Smooth muscle cell (in vitro differentiated cells): ENCODE results near the gene PID1. TPM values are rescaled to one million over a fixed set of nuclear protein-coding genes. Genes with fewer than 3 reads are reported as not detected.

Experiments used
- DNase-seq: peaks from one replicate; lab custom pipeline; 2025; ENCODE audit not compliant: unreplicated experiment; lab: John Stamatoyannopoulos, UW
- H2AFZ ChIP-seq: fragments of 200-600 bp; sonication (generic); 2 replicates; pipeline ENCODE4 v1.6.0; 2016; ENCODE audit warnings: antibody characterized with exemption, low read depth, mild to moderate bottlenecking
- H3F3A ChIP-seq: fragments of 200-600 bp; sonication (generic); 2 replicates; pipeline ENCODE4 v1.6.0; 2017; ENCODE audit warnings: antibody characterized with exemption, low read depth
- H3K27ac ChIP-seq: fragments of 200-600 bp; sonication (generic); 2 replicates; pipeline ENCODE4 v1.5.1; 2016; ENCODE audit warnings: low read depth, mild to moderate bottlenecking
- H3K27me3 ChIP-seq: fragments of 200-600 bp; sonication (generic); 2 replicates; pipeline ENCODE4 v1.6.1; 2016; ENCODE audit warnings: low read depth, mild to moderate bottlenecking
- H3K36me3 ChIP-seq: fragments of 200-600 bp; sonication (generic); 2 replicates; pipeline ENCODE4 v1.5.1; 2016; ENCODE audit warnings: low read depth
- H3K4me1 ChIP-seq: fragments of 200-600 bp; sonication (generic); 2 replicates; pipeline ENCODE4 v1.5.1; 2016; ENCODE audit warnings: low read depth
- H3K4me2 ChIP-seq: fragments of 200-600 bp; sonication (generic); 2 replicates; pipeline ENCODE4 v1.6.0; 2016; ENCODE audit warnings: mild to moderate bottlenecking
- H3K4me3 ChIP-seq: fragments of 200-600 bp; sonication (generic); 2 replicates; pipeline ENCODE4 v1.5.1; 2016; ENCODE audit warnings: mild to moderate bottlenecking
- H3K79me2 ChIP-seq: fragments of 200-600 bp; sonication (generic); 2 replicates; pipeline ENCODE4 v1.6.0; 2016; ENCODE audit warnings: low read depth, mild to moderate bottlenecking
- H3K9ac ChIP-seq: fragments of 200-600 bp; sonication (generic); 2 replicates; pipeline ENCODE4 v1.6.0; 2016; ENCODE audit warnings: low read depth
- H3K9me3 ChIP-seq: fragments of 200-600 bp; sonication (generic); replicated peaks from 2 replicates; pipeline ENCODE4 v1.5.1; 2016; ENCODE audit warnings: low read depth
- H4K20me1 ChIP-seq: fragments of 200-600 bp; sonication (generic); 2 replicates; pipeline ENCODE4 v1.6.0; 2016; ENCODE audit warnings: low read depth
- CTCF ChIP-seq: fragments of 200-600 bp; sonication (generic); IDR thresholded peaks from 2 replicates; pipeline ENCODE4 v1.5.1; 2017; ENCODE audit warnings: borderline replicate concordance, mild to moderate bottlenecking, antibody characterized with exemption; ENCODE audit not compliant: insufficient read depth, poor library complexity, severe bottlenecking
- WGBS: methylation state at CpG from one replicate; pipeline ENCODE4 v1.1.7; 2016; ENCODE audit warnings: low lambda C conversion rate; 5-methylcytosine and 5-hydroxymethylcytosine counted together
- polyA plus RNA-seq: library from polyadenylated mRNA; unstranded; fragments of >200 nt; fragmentation: Nextera tagmentation; extraction: Ambion mirVana; gene quantifications from 2 replicates; pipeline ENCODE4 v1.2.1, GENCODE V29; 2016
- total RNA-seq: library from RNA; depleted of rRNA; stranded (reverse); fragments of >200 nt; gene quantifications from 2 replicates; pipeline ENCODE4 v1.2.3, GENCODE V29; 2014

PID1 gene
- total and polyA plus RNA-seq, 2 experiments from 2014 or later, result 18.1 to 45.3 TPM

- H3K9ac ChIP-seq, result no peak overlapping the region
- peaks cover 26% of the 10 kb centered on the region for H4K20me1 ChIP-seq
- H3K79me2 ChIP-seq, result peaks cover 68% of the 10 kb centered on the region
- DNase-seq, result no peak
- H3K4me3 ChIP-seq, result peak overlapping the region; percentile 92
- H3K9me3 ChIP-seq, result no peaks in the 10 kb centered on the region
- 80% methylated on average over 8 of the region's 8 CpGs for WGBS
- no peak overlapping the region for H2AFZ ChIP-seq
- H3K4me2 ChIP-seq, result peak overlapping the region; percentile 98
- no peak for TF ChIP-seq CTCF
- no peaks in the 10 kb centered on the region for H3K4me1 ChIP-seq
- H3F3A ChIP-seq, result no peaks in the 10 kb centered on the region
- H3K36me3 ChIP-seq, result no peaks in the 10 kb centered on the region
- no peak overlapping the region for H3K27ac ChIP-seq
- H3K27me3 ChIP-seq, result no peaks in the 10 kb centered on the region
These were observed 1.9 kb downstream of the PID1 start for GRCh38 chr2:229269146-229269545.

GRCh38 chr2:229268626-229269025, 2.5 kb downstream of the PID1 start:
- Histone ChIP-seq H3K4me3 (peak overlapping the region; percentile 92), H4K20me1 (peaks cover 26% of the 10 kb centered on the region), H2AFZ (no peak overlapping the region), H3K9me3 (no peaks in the 10 kb centered on the region), H3K9ac (no peak overlapping the region), H3K27ac (no peak overlapping the region), H3K4me1 (no peaks in the 10 kb centered on the region), H3F3A (no peaks in the 10 kb centered on the region), H3K4me2 (peak overlapping the region; percentile 98), H3K27me3 (no peaks in the 10 kb centered on the region), H3K79me2 (peaks cover 73% of the 10 kb centered on the region), H3K36me3 (no peaks in the 10 kb centered on the region)
- DNase-seq, result no peak
- WGBS, result 30% methylated on average over 4 of the region's 4 CpGs
- TF ChIP-seq CTCF, result no peak

DNA sequence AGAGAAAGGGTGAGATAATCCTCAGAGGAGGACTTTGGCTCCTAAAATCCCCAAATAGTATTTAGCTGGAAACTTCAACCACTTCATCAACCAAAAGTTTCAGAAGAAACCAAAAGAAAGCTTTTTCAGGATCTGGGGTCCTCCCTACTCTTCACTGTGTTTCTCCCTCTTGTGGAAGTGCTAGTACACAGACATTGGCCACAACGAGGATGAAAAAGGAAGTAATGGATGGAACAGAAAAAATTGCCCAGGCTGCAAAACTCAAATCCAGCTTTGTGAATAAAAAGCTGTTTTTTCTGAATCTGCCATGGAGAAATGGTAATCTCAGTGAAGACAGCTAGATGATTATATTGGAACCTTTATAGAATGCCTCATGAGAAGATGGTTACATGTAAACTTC, 4.0 kb downstream of the PID1 start:
- Histone ChIP-seq H3K4me2 (peak overlapping the region; percentile 98), H3K9me3 (no peaks in the 10 kb centered on the region), H3K27me3 (no peaks in the 10 kb centered on the region), H2AFZ (no peak overlapping the region), H3K79me2 (peaks cover 87% of the 10 kb centered on the region), H3F3A (no peaks in the 10 kb centered on the region), H3K36me3 (peaks cover 3% of the 10 kb centered on the region), H3K9ac (no peak overlapping the region), H3K27ac (no peak overlapping the region), H3K4me1 (no peaks in the 10 kb centered on the region), H4K20me1 (peaks cover 26% of the 10 kb centered on the region), H3K4me3 (peak overlapping the region; percentile 92)
- DNase-seq, result no peak
- TF ChIP-seq CTCF, result no peak
- 66% methylated on average over 1 of the region's 1 CpG for WGBS

GRCh38 chr2:229265727-229266126, 5.4 kb downstream of the PID1 start:
- Histone ChIP-seq H3K9ac (no peak overlapping the region), H3K4me2 (peak overlapping the region; percentile 98)
- 61% methylated on average over 4 of the region's 4 CpGs for WGBS

More at GRCh38 chr2:229265727-229266126, 5.4 kb downstream of the PID1 start:
- no peaks in the 10 kb centered on the region for H3K27me3 ChIP-seq
- H3K36me3 ChIP-seq, result peaks cover 15% of the 10 kb centered on the region
- H3K4me3 ChIP-seq, result no peak overlapping the region
- H3F3A ChIP-seq, result no peaks in the 10 kb centered on the region
- H3K27ac ChIP-seq, result no peak overlapping the region
- H2AFZ ChIP-seq, result no peak overlapping the region
- peaks cover 96% of the 10 kb centered on the region for H3K79me2 ChIP-seq
- no peaks in the 10 kb centered on the region for H3K9me3 ChIP-seq
- DNase-seq, result no peak
- TF ChIP-seq CTCF, result no peak
- H3K4me1 ChIP-seq, result no peaks in the 10 kb centered on the region
- peaks cover 26% of the 10 kb centered on the region for H4K20me1 ChIP-seq
